IMR-90 (cell line): Measurements from ENCODE around the gene TP63.

Experiments used
- BHLHE40 ChIP-seq: fragments of 150-350 bp; IDR thresholded peaks from 2 replicates; pipeline ENCODE4 v1.6.1; 2016; ENCODE audit warnings: mild to moderate bottlenecking, low read depth, low read length
- CTCF ChIP-seq: conservative IDR thresholded peaks from 2 replicates; pipeline ENCODE4 v1.5.1; 2012; ENCODE audit warnings: mild to moderate bottlenecking, low read depth, low read length, improper control_type of control experiment
- SMC3 ChIP-seq: fragments of 150-350 bp; IDR thresholded peaks from 2 replicates; pipeline ENCODE4 v1.6.1; 2016; ENCODE audit warnings: low read depth, mild to moderate bottlenecking, antibody characterized with exemption, low read length, moderate library complexity

GRCh38 chr3:189830401-189830800 is 199.2 kb downstream of the TP63 start:
- TF ChIP-seq CTCF (no peak), SMC3 (no peak), BHLHE40 (no peak)
